Colonic mucosa (tissue), 4 donors: ENCODE results near the gene MMS22L. TPM values are rescaled to one million over a fixed set of nuclear protein-coding genes. Genes with fewer than 3 reads are reported as not detected.
"Not testable (repeated sequence)": the region's sequence is repeated elsewhere in the genome, so short reads cannot be mapped to it uniquely, and the experiment has no call there.

Source experiments
- DNase-seq: peaks from one replicate; pipeline ENCODE4 v3.0.0-alpha.2; 2020
- H3K27ac ChIP-seq: fragments of 200-600 bp; one replicate; pipeline ENCODE4 v1.8.0; 2021
- H3K27me3 ChIP-seq: fragments of 200-600 bp; one replicate; pipeline ENCODE4 v1.8.0; 2021
- H3K36me3 ChIP-seq: fragments of 200-600 bp; one replicate; pipeline ENCODE4 v1.8.0; 2021
- H3K4me1 ChIP-seq: fragments of 200-600 bp; one replicate; pipeline ENCODE4 v1.8.0; 2021; ENCODE audit warnings: mild to moderate bottlenecking
- H3K4me3 ChIP-seq: fragments of 200-600 bp; one replicate; pipeline ENCODE4 v1.8.0; 2021
- H3K9ac ChIP-seq, 2 donors: one replicate each; pipeline ENCODE4 v1.7.0; 2013; ENCODE audit warnings: control low read depth in 2 of 2, low read depth in 2 of 2, low read length in 2 of 2
- H3K9me3 ChIP-seq: fragments of 200-600 bp; one replicate; pipeline ENCODE4 v1.8.0; 2021
- intact Hi-C: fragments of 100-400 bp; cut with DNase I; formaldehyde crosslinking; loops from one replicate; pipeline ENCODE4 v1.14.1; 2022
- total RNA-seq, 2 donors: library from RNA; stranded (reverse); fragmentation: NEBNext Ultra II Directional in 1 of 2; extraction: Animal tissue kit (Norgen Biotek cat#: 25700) in 1 of 2; gene quantifications; one replicate each; pipeline ENCODE4 v1.2.1, GENCODE V29; 2021
- TF ChIP-seq, protein P1 (sequence below): fragments of 200-600 bp; IDR thresholded peaks from one replicate; pipeline ENCODE4 v1.8.0; 2022; ENCODE audit warnings: antibody characterized with exemption, mild to moderate bottlenecking
- donor health status: healthy.
- donor health status: DM: no; HTN: no; CAD: no.
- donor health status: DM: no; HTN: no; CAD: no.

MMS22L gene
- total RNA-seq, 2 donors from 2014 or later: 9.1 to 21.4 TPM

DNA sequence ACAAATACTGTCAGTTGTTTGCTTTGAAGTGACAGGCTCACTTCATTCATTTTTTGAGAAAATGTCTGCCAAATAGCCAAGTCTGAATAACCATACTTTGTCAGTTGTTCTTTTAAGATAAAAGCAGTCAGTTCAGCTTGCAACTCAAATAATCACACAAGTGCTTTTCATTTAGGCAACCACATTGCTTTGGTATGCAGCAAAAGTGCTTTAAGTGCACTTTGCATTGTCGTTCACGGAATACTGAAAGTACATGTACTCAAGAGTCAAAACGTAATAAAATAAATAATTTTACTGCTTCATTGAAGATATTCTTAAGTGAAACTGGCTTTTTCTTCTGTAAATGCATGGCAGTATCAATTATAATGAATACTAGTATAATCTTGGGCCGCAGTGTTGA is 107.2 kb downstream of the MMS22L start:
- Histone ChIP-seq H3K9me3 (no peaks in the 10 kb centered on the region), H3K27ac (no peak overlapping the region), H3K9ac (no peak overlapping the region), H3K4me1 (no peaks in the 10 kb centered on the region), H3K4me3 (no peak overlapping the region), H3K27me3 (no peaks in the 10 kb centered on the region), H3K36me3 (no peaks in the 10 kb centered on the region)
- no peak for DNase-seq
- TF ChIP-seq, protein P1, sequence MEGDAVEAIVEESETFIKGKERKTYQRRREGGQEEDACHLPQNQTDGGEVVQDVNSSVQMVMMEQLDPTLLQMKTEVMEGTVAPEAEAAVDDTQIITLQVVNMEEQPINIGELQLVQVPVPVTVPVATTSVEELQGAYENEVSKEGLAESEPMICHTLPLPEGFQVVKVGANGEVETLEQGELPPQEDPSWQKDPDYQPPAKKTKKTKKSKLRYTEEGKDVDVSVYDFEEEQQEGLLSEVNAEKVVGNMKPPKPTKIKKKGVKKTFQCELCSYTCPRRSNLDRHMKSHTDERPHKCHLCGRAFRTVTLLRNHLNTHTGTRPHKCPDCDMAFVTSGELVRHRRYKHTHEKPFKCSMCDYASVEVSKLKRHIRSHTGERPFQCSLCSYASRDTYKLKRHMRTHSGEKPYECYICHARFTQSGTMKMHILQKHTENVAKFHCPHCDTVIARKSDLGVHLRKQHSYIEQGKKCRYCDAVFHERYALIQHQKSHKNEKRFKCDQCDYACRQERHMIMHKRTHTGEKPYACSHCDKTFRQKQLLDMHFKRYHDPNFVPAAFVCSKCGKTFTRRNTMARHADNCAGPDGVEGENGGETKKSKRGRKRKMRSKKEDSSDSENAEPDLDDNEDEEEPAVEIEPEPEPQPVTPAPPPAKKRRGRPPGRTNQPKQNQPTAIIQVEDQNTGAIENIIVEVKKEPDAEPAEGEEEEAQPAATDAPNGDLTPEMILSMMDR: no peak
- intact Hi-C loops: no loop called here

DNA sequence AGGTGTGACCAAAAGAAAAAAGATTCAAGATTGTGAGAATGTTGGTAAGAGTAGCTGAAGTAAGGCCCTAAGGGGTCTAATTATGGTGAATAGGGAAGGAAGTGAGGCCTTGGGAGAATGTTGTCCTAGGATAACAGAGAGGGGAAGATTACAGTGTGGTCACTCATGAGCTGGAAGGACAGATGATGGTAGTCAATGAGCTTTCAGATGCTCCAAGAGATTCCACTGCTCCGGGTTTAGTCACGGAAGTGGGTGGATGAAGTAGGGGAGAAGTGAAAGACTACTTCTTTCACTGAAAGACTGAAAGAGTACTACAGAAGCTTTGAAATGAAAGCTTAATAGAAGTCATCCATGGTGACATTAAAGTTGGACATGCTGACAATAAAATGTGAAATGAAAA is 108.5 kb downstream of the MMS22L start:
- no peaks in the 10 kb centered on the region for H3K27me3 ChIP-seq
- DNase-seq: no peak
- H3K9me3 ChIP-seq: no peaks in the 10 kb centered on the region
- no peaks in the 10 kb centered on the region for H3K4me1 ChIP-seq
- no peak overlapping the region for H3K27ac ChIP-seq
- TF ChIP-seq, protein P1: no peak
- intact Hi-C loops: no loop called here
- no peak overlapping the region for H3K9ac ChIP-seq
- no peaks in the 10 kb centered on the region for H3K36me3 ChIP-seq
- no peak overlapping the region for H3K4me3 ChIP-seq

DNA sequence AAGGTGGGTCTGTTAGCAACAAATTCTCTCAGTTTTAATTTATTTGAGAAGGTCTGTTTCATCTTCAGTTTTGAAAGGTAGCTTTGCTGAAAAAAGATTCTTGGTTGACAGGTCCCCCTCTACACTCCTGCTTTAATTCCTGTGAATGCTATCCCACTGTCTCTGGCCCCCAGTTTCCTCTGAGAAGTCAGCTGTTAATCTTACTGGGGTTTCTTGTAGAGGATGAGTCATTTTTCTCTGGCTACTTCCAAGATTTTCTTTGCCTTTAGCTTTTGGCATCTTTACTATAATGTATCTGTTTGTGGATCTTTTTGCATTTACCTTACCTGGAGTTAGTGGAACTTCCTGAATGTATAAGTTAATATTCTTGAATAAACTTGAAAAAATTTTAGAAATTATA is 122.7 kb downstream of the MMS22L start:
- Histone ChIP-seq H3K27me3 (no peaks in the 10 kb centered on the region), H3K4me3 (no peak overlapping the region), H3K9ac (no peak overlapping the region), H3K36me3 (no peaks in the 10 kb centered on the region), H3K4me1 (no peaks in the 10 kb centered on the region), H3K9me3 (no peaks in the 10 kb centered on the region), H3K27ac (no peak overlapping the region)
- TF ChIP-seq, protein P1: no peak
- DNase-seq: no peak
- intact Hi-C loops: no loop called here

DNA sequence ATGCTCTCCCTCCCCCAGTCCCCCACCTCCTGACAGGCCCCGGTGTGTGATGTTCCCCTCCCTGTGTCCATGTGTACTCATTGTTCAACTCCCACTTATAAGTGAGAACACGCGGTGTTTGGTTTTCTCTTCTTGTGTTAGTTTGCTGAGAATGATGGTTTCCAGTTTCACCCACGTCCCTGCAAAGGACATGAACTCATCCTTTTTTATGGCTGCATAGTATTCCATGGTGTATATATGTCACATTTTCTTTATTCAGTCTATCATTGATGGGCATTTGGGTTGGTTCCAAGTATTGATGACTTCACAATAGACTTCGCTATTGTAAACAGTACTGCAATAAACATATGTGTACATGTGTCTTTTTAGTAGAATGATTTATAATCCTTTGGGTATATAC is 127.6 kb downstream of the MMS22L start:
- H3K9ac ChIP-seq, DNase-seq, intact Hi-C loops, H3K27me3 ChIP-seq, H3K4me3 ChIP-seq, H3K9me3 ChIP-seq, H3K36me3 ChIP-seq, H3K27ac ChIP-seq, H3K4me1 ChIP-seq: not testable (repeated sequence)

DNA sequence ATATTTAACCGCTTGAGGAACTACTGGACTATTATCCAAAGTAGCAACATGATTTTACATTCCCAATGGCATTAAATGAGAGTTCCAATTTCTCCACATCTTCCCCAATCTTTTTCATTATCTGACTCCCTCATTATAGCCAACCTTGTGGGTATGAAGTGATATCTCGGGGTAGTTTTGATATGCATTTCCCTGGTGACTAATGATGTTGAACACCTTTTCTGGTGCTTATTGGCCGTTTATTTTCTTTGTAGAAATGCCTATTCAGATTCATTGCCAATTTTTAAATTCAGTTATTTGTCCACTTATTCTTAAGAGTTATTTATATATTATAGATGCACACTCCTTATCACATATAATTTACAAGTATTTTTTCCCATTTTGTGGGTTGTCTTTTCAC is 129.0 kb downstream of the MMS22L start:
- Histone ChIP-seq H3K4me3 (no peak overlapping the region), H3K4me1 (no peaks in the 10 kb centered on the region), H3K27ac (no peak overlapping the region), H3K27me3 (no peaks in the 10 kb centered on the region), H3K36me3 (no peaks in the 10 kb centered on the region), H3K9me3 (no peaks in the 10 kb centered on the region), H3K9ac (no peak overlapping the region)
- no peak for DNase-seq
- intact Hi-C loops: no loop called here
- TF ChIP-seq, protein P1: no peak

DNA sequence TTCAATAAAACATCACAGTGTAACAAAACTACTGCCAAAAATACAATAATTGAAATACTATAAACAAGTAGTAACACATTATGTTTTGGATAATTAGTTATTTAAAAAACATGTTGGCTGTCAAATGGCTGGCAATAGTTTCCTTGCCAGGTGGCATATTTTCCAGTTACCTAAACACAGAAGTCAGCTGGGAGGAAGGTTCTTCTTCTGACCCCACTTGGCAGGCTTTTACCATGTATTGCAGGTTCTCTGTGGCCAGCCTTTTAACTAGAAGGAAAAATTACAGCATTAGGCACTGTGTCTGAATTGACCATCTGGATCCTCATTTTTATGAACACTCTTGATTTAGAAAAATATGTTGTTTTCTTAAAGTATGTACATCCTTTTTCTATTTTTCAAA is 131.4 kb downstream of the MMS22L start:
- no peak for DNase-seq
- H3K27me3 ChIP-seq: no peaks in the 10 kb centered on the region
- no peaks in the 10 kb centered on the region for H3K36me3 ChIP-seq
- TF ChIP-seq, protein P1: no peak
- H3K9ac ChIP-seq: no peak overlapping the region
- intact Hi-C loops: no loop called here
- H3K4me1 ChIP-seq: no peaks in the 10 kb centered on the region
- no peak overlapping the region for H3K4me3 ChIP-seq
- H3K27ac ChIP-seq: no peak overlapping the region
- no peaks in the 10 kb centered on the region for H3K9me3 ChIP-seq
